ENCODE results near the gene HNRNPA2B1.

- TF ChIP-seq CTCF (IDR thresholded peaks at IDR 0.05): no peak
- no peak for TF ChIP-seq POLR2A (IDR thresholded peaks at IDR 0.05)
- no peak for TF ChIP-seq EP300 (IDR thresholded peaks at IDR 0.05)
These were observed 13.4 kb upstream of the HNRNPA2B1 start for GRCh38 chr7:26213807-26214515.

All from tibial nerve (tissue), 4 donors.